Measurements from ENCODE around the gene DMXL1.

GRCh38 chr5:119088438-119088837, 17.6 kb downstream of the DMXL1 start:
- no peak for TF ChIP-seq CTCF (IDR thresholded peaks at IDR 0.05)
- no peak for TF ChIP-seq TCF12 (IDR thresholded peaks at IDR 0.05)
- TF ChIP-seq SIN3A (IDR thresholded peaks at IDR 0.05; ENCODE audit: borderline replicate concordance, low read depth, low read length) = no peak
- TF ChIP-seq ELF1 (IDR thresholded peaks at IDR 0.05) = no peak
- no peak for TF ChIP-seq USF2 (IDR thresholded peaks at IDR 0.05; ENCODE audit: borderline replicate concordance, low read depth, low read length)
